ENCODE measurements around the gene CCDC187.

- TF ChIP-seq CTCF (IDR thresholded peaks at IDR 0.05) (no peak), POLR2A (IDR thresholded peaks at IDR 0.05) (no peak)
Observed at GRCh38 chr9:136211006-136211405, 92.9 kb downstream of the CCDC187 start.

All from tibial nerve (tissue), 3 donors.